Bronchial epithelial cell (primary cell): ENCODE measurements around the gene SARS1. TPM values are rescaled to one million over a fixed set of nuclear protein-coding genes. Genes with fewer than 3 reads are reported as not detected.
A peak's percentile ranks its signal among the peaks of the same experiment; 100 is the strongest.
"Not testable (repeated sequence)": the region's sequence is repeated elsewhere in the genome, so short reads cannot be mapped to it uniquely, and the experiment has no call there.

Experiments used
- DNase-seq: peaks from one replicate; pipeline ENCODE4 v3.0.0-alpha.2; 2010; ENCODE audit warnings: low read depth
- FAIRE-seq: peaks from 2 replicates; lab custom pipeline; 2011; peaks lifted over from hg19 to GRCh38; lab: Jason Lieb, UNC
- H3K27me3 ChIP-seq: 2 replicates; pipeline ENCODE4 v1.5.1; 2011; ENCODE audit warnings: low read length; ENCODE audit not compliant: control insufficient read depth, insufficient read depth
- H3K36me3 ChIP-seq: 2 replicates; pipeline ENCODE4 v1.5.1; 2011; ENCODE audit warnings: low read length; ENCODE audit not compliant: control insufficient read depth, insufficient read depth
- H3K4me3 ChIP-seq: 2 replicates; pipeline ENCODE4 v1.5.1; 2011; ENCODE audit warnings: mild to moderate bottlenecking, low read depth, low read length, control low read depth
- CTCF ChIP-seq: IDR thresholded peaks from 2 replicates; pipeline ENCODE4 v1.5.1; 2011; ENCODE audit warnings: mild to moderate bottlenecking, moderate library complexity, low read length, control low read depth, inconsistent platforms; ENCODE audit not compliant: insufficient read depth, severe bottlenecking
- total RNA-seq: library from RNA; depleted of rRNA; stranded (reverse); fragments of >200 nt; gene quantifications from 2 replicates; pipeline ENCODE4 v1.2.1, GENCODE V29; 2014

Gene SARS1
- total RNA-seq, 1 donor from 2014 or later, result 572 TPM

- TF ChIP-seq CTCF, result no peak
- no peak for DNase-seq
- H3K4me3 ChIP-seq, result peak overlapping the region; percentile 67
- peaks cover 1% of the 10 kb centered on the region for H3K36me3 ChIP-seq
- FAIRE-seq, result no peak
- no peaks in the 10 kb centered on the region for H3K27me3 ChIP-seq
Observed at GRCh38 chr1:109283748-109284600, 70.3 kb downstream of the SARS1 start.

GRCh38 chr1:109286762-109287161, 73.0 kb downstream of the SARS1 start:
- H3K27me3 ChIP-seq, DNase-seq, H3K4me3 ChIP-seq, H3K36me3 ChIP-seq, FAIRE-seq: not testable (repeated sequence)

Other genes with a start within 250 kb of the SARS1 start
- gene WDR47, start 171.8 kb upstream of the SARS1 start, total RNA-seq, result 16.8 and 21.0 TPM in 2 replicates
- 96.9 and 157 TPM in 2 replicates for gene TAF13, start 137.9 kb upstream of the SARS1 start, total RNA-seq
- 52.7 and 56.3 TPM in 2 replicates for gene TMEM167B, start 123.2 kb upstream of the SARS1 start, total RNA-seq
- under 0.01 TPM in 1 of 2 replicates, not detected in the other for gene ELAPOR1, start 99.8 kb upstream of the SARS1 start, total RNA-seq
- gene CELSR2, start 35.6 kb downstream of the SARS1 start, total RNA-seq, result 9.2 and 30.6 TPM in 2 replicates
- 1.1 and 1.8 TPM in 2 replicates for gene PSRC1, start 69.2 kb downstream of the SARS1 start, total RNA-seq
- 0.26 TPM in 1 of 2 replicates, not detected in the other for gene MYBPHL, start 93.1 kb downstream of the SARS1 start, total RNA-seq
- gene SORT1, start 184.0 kb downstream of the SARS1 start, total RNA-seq, result 7.9 and 31.1 TPM in 2 replicates
- gene PSMA5, start 212.5 kb downstream of the SARS1 start, total RNA-seq, result 31.0 and 42.9 TPM in 2 replicates